ENCODE data around the gene ZDHHC5.

Gene ZDHHC5

DNA sequence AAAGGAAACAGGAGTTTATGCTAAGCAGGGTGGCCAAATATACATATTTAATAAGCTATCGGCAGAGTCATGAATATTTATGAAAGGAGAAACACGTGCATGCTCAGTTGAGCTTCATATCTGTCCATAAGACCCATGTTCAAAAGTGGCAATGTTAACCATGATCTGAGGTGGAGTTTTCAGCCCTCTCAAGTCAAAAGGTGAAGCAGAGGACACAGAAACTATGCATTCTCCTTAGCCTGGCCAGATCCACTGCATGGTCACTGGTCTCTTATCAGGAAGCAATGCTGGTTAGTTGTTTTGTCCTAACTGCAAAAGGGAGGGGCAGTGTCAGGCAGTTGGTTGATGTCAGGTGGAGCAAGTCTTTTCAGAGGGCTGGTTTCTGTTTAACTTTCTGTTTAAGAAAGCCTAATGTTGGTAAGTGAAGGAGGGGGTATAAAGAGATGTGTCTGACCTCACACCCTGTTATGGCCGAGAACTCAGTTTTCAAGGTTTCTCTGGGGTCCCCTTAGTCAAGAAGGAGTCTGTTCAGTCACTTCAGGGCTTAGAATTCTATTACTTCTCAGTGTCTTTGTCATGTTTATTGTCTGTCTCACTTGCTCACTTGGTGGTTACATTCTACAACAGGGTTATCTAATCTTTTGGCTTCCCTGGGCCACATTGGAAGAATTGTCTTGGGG is 67.8 kb downstream of the ZDHHC5 start:
- DNase-seq = no peak

DNA sequence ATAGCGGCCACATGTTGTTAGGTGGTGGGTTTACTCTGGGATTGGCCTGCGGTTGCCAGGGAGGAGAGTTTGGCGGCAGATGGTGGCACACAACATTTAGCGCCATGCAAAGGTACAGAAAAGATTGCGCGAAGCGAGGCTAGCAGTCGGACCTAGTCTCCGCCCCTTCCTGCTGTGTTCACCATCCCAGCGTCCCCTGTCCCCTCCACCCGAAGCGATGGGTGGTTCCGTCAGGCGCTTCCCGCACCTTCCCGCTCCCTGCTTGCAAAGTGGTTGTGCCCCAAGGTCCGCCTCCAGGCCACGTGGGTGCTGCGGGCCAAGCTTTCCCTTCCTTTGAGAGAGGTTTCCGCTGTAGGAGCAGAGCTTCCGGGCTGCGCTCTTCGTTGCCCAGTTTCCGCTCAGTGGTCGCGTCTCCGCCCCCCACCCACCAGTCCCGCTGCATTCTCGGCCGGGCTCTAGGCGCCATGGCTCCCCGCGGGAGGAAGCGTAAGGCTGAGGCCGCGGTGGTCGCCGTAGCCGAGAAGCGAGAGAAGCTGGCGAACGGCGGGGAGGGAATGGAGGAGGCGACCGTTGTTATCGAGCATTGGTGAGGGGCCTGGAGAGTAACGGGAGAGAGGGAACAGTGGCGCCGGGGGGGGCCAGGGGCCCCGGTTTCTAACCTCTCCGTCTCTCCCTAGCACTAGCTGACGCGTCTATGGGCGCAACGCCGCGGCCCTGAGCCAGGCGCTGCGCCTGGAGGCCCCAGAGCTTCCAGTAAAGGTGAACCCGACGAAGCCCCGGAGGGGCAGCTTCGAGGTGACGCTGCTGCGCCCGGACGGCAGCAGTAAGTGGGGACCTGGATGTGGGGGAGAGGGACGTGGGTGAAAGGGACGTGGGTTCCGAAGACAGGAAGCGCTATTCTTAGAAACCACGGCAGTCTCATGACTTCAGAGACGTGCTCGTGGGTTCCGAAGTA is 73.5 kb downstream of the ZDHHC5 start, which contains the start of gene SELENOH:
Gene SELENOH (plus strand): TSS at position 360 of the 955 bp plus-strand sequence. CDS start 105 bp downstream, at position 465.
- DNase-seq = peak; percentile 97

DNA sequence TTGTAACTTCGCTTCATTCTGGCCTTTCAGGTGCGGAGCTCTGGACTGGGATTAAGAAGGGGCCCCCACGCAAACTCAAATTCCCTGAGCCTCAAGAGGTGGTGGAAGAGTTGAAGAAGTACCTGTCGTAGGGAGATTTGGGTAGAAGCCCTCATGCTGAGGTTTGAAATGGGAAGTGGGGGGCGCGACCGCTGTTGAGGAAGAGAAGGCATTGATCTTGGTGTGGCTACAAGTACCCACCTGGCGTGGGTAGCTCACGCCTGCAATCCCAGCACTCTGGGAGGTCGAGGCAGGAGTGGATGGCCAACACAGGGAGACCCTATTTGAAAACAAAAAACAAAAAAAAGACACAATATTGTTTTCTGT is 74.2 kb downstream of the ZDHHC5 start:
- no peak for DNase-seq

DNA sequence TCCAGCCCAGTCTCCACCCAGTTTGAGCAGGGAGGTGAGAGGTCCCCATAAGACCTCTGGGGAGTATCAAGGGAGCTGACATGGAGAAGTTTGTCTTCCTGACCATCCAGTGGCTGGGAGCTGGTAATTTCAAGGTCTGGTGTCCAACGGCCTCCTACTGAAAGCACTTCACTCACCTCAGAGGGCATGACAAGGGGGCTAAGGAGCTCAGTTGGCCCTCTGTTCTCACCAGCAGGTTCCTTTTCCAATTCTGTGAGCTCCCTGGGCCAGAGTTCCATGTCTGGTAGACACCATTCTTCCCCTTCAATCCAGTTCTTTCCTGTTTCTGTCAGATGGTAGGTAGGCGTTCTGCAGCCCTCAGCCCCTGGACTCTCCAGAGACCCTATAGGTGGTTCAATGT is 76.4 kb downstream of the ZDHHC5 start:
- no peak for DNase-seq

DNA sequence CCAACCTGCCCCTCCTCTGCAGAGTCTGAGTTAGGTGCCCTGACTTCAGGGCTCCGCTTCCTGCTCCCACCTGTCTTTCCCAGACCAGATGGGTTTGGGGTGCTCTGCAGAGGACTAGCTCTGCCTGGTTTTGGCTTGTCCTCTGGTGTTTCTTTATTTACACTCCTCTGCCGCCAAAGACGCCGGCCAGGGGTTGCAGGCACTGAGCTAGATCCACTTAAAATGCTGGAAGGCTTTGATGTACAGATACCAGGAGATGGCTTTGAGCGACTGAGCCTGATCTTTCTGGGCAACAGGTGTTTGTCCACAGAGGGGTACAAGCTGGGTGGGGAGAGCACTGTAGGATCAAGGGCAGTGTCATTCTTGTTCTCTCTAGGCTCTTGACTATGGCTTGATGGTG is 77.3 kb downstream of the ZDHHC5 start:
- no peak for DNase-seq

DNA sequence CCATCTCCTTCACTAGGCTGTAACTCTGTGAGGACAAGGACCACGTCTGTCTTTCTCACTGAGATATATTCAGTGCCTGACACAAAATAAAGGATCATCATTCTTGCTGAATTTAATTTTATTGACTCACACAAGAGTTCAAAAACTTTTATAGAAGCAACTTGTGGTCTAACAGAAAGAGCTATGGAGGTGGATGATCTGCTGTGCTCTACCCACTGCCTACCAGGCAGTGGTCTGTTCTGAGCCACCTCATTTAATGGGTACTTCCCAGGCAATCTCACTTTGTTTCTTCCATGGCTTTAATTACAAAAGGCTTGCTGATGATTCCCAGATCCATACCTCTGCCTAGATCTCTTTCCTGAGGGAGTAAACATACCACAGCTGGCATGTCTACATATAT is 79.0 kb downstream of the ZDHHC5 start:
- no peak for DNase-seq
